HG03520 (cell line): ENCODE results near the gene SLC25A34.

ENCODE experiments used
- ATAC-seq: cut with Tn5 transposase; IDR thresholded peaks from one replicate; pipeline ENCODE4 v1.9.1; 2021; ENCODE audit warnings: mild to moderate bottlenecking, moderate library complexity; ENCODE audit not compliant: unreplicated experiment

The SLC25A34 gene

GRCh38 chr1:15712168-15712567 lies 23.9 kb upstream of the SLC25A34 start:
- ATAC-seq, result no peak

- ATAC-seq, result no peak
These were observed 21.5 kb upstream of the SLC25A34 start for GRCh38 chr1:15714406-15715136.

GRCh38 chr1:15717418-15718125 lies 18.5 kb upstream of the SLC25A34 start:
- ATAC-seq, result no peak

- no peak for ATAC-seq
These were observed 17.9 kb upstream of the SLC25A34 start for GRCh38 chr1:15718199-15718601.

GRCh38 chr1:15719381-15720120 lies 16.5 kb upstream of the SLC25A34 start:
- no peak for ATAC-seq

- ATAC-seq, result no peak
These were observed 15.2 kb upstream of the SLC25A34 start for GRCh38 chr1:15720861-15721260.

GRCh38 chr1:15722411-15722810 lies 13.6 kb upstream of the SLC25A34 start:
- no peak for ATAC-seq

GRCh38 chr1:15722836-15723532 lies 13.1 kb upstream of the SLC25A34 start:
- ATAC-seq, result no peak

- no peak for ATAC-seq
These were observed 12.3 kb upstream of the SLC25A34 start for GRCh38 chr1:15723631-15724246.

GRCh38 chr1:15724949-15725880 lies 10.8 kb upstream of the SLC25A34 start:
- no peak for ATAC-seq

- ATAC-seq, result no peak
These were observed 9.6 kb upstream of the SLC25A34 start for GRCh38 chr1:15726508-15726907.

GRCh38 chr1:15727021-15727420 lies 9.0 kb upstream of the SLC25A34 start:
- no peak for ATAC-seq

- no peak for ATAC-seq
These were observed 8.6 kb upstream of the SLC25A34 start for GRCh38 chr1:15727424-15727823.

- ATAC-seq, result no peak
These were observed 8.1 kb upstream of the SLC25A34 start for GRCh38 chr1:15727866-15728534.

- no peak for ATAC-seq
These were observed 7.0 kb upstream of the SLC25A34 start for GRCh38 chr1:15728937-15729657.

GRCh38 chr1:15730423-15730822 lies 5.6 kb upstream of the SLC25A34 start:
- ATAC-seq, result no peak

- no peak for ATAC-seq
These were observed 5.1 kb upstream of the SLC25A34 start for GRCh38 chr1:15730936-15731335.
